PC-9 (cell line): ENCODE data around the gene AGAP1.

Experiments used
- CTCF ChIP-seq: fragments of 200-600 bp; sonication (generic); conservative IDR thresholded peaks from 2 replicates; pipeline ENCODE4 v1.6.1; 2017; ENCODE audit warnings: mixed run types, antibody characterized with exemption, mild to moderate bottlenecking, moderate library complexity
- EZH2 ChIP-seq: fragments of 200-600 bp; sonication (generic); IDR thresholded peaks from 2 replicates; pipeline ENCODE4 v1.8.0; 2017; ENCODE audit warnings: antibody characterized with exemption, low read depth

DNA sequence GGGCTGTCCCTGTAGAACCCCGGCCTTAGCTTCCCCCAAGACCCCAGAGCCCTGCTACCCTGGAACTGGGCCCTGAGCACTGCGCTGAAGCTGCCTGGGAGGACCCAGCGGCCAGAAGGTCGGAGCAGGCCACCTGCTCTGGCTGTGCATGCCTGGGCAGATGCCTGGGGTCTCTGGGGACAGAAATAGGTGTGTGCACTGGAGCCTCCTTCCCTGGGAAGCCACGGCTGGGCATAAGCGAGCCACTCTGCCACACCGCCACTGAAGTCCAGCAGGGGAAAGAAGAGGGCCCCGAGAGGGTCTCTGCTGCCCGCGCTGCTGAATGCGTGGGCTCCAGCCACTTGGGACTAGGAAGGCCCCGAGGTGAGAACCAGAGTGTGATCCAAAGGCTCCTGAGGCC, 667.7 kb downstream of the AGAP1 start:
- TF ChIP-seq CTCF (no peak), EZH2 (no peak)
